ENCODE measurements around the gene TLCD3B.
"Not testable (repeated sequence)": the region's sequence is repeated elsewhere in the genome, so short reads cannot be mapped to it uniquely, and the experiment has no call there.

Gene TLCD3B

GRCh38 chr16:30060836-30061554 lies 29.9 kb upstream of the TLCD3B start:
- DNase-seq, result no peak

GRCh38 chr16:30060346-30060745 lies 29.3 kb upstream of the TLCD3B start:
- no peak for DNase-seq

- DNase-seq, result no peak
Observed at GRCh38 chr16:30054959-30055553, 24.0 kb upstream of the TLCD3B start.

- DNase-seq, result no peak
Observed at GRCh38 chr16:30054451-30054850, 23.4 kb upstream of the TLCD3B start.

- DNase-seq, result no peak
Observed at GRCh38 chr16:30053376-30054015, 22.4 kb upstream of the TLCD3B start.

- DNase-seq, result peak; percentile 78
Observed at GRCh38 chr16:30052671-30053372, 21.8 kb upstream of the TLCD3B start.

GRCh38 chr16:30051518-30051917 lies 20.4 kb upstream of the TLCD3B start:
- DNase-seq, result no peak

GRCh38 chr16:30049871-30050270 lies 18.8 kb upstream of the TLCD3B start:
- no peak for DNase-seq

- DNase-seq, result no peak
Observed at GRCh38 chr16:30046588-30046987, 15.5 kb upstream of the TLCD3B start.

GRCh38 chr16:30046178-30046577 lies 15.1 kb upstream of the TLCD3B start:
- DNase-seq, result no peak

GRCh38 chr16:30041841-30042240 lies 10.8 kb upstream of the TLCD3B start:
- no peak for DNase-seq

GRCh38 chr16:30040690-30041089 lies 9.6 kb upstream of the TLCD3B start:
- not testable (repeated sequence) for DNase-seq

- DNase-seq, result no peak
Observed at GRCh38 chr16:30040221-30040620, 9.2 kb upstream of the TLCD3B start.

- no peak for DNase-seq
Observed at GRCh38 chr16:30033270-30033669, 2.2 kb upstream of the TLCD3B start.

GRCh38 chr16:30032083-30032819 lies 1.2 kb upstream of the TLCD3B start:
- DNase-seq, result peak; percentile 47

- no peak for DNase-seq
Observed at GRCh38 chr16:30031477-30031918, 427 bp upstream of the TLCD3B start.

GRCh38 chr16:30030011-30030685 lies 923 bp downstream of the TLCD3B start:
- no peak for DNase-seq

- no peak for DNase-seq
Observed at GRCh38 chr16:30028438-30029076, 2.5 kb downstream of the TLCD3B start.

- no peak for DNase-seq
Observed at GRCh38 chr16:30027588-30028437, 3.3 kb downstream of the TLCD3B start.

GRCh38 chr16:30026449-30026848 lies 4.6 kb downstream of the TLCD3B start:
- DNase-seq, result no peak

- no peak for DNase-seq
Observed at GRCh38 chr16:30025574-30025973, 5.5 kb downstream of the TLCD3B start.
